GM23338 (cell line): ENCODE measurements around the gene ULK3. TPM values are rescaled to one million over a fixed set of nuclear protein-coding genes. Genes with fewer than 3 reads are reported as not detected.

Source experiments
- ATAC-seq: fragments of 200-7000 bp; cut with Tn5 transposase; 3 replicates; pipeline ENCODE4 v1.9.1; 2020
- DNase-seq: peaks from one replicate; pipeline ENCODE4 v3.0.0-alpha.2; 2015; ENCODE audit warnings: low spot score
- H2AFZ ChIP-seq: fragments of 200-600 bp; sonication (generic); 2 replicates; pipeline ENCODE4 v1.8.0; 2016; ENCODE audit warnings: antibody characterized with exemption, mild to moderate bottlenecking, moderate library complexity
- H3F3A ChIP-seq: fragments of 200-600 bp; sonication (generic); replicated peaks from 2 replicates; pipeline ENCODE4 v1.8.0; 2017; ENCODE audit warnings: antibody characterized with exemption, mixed run types, low read depth
- H3K27ac ChIP-seq: fragments of 200-600 bp; sonication (generic); 2 replicates; pipeline ENCODE4 v1.6.1; 2016; ENCODE audit warnings: low read depth
- H3K27me3 ChIP-seq: fragments of 200-600 bp; sonication (generic); 2 replicates; pipeline ENCODE4 v1.8.0; 2016; ENCODE audit warnings: mild to moderate bottlenecking, mixed run types, moderate library complexity; ENCODE audit not compliant: insufficient read depth
- H3K36me3 ChIP-seq: fragments of 200-600 bp; sonication (generic); 2 replicates; pipeline ENCODE4 v1.8.0; 2016; ENCODE audit warnings: mild to moderate bottlenecking; ENCODE audit not compliant: insufficient read depth
- H3K4me1 ChIP-seq: fragments of 200-600 bp; sonication (generic); 2 replicates; pipeline ENCODE4 v1.8.0; 2016; ENCODE audit warnings: mild to moderate bottlenecking, moderate library complexity; ENCODE audit not compliant: insufficient read depth
- H3K4me2 ChIP-seq: fragments of 200-600 bp; sonication (generic); 2 replicates; pipeline ENCODE4 v1.7.1; 2017; ENCODE audit warnings: mixed run types
- H3K4me3 ChIP-seq: fragments of 200-600 bp; sonication (generic); 2 replicates; pipeline ENCODE4 v1.6.1; 2016; ENCODE audit warnings: mixed run types
- H3K79me2 ChIP-seq: fragments of 200-600 bp; sonication (generic); replicated peaks from 2 replicates; pipeline ENCODE4 v1.8.0; 2017; ENCODE audit warnings: mild to moderate bottlenecking; ENCODE audit not compliant: insufficient read depth
- H3K9me2 ChIP-seq: fragments of 200-600 bp; sonication (generic); 2 replicates; pipeline ENCODE4 v1.8.0; 2017; ENCODE audit not compliant: insufficient read depth
- H4K20me1 ChIP-seq: fragments of 200-600 bp; sonication (generic); replicated peaks from 2 replicates; pipeline ENCODE4 v1.8.0; 2017; ENCODE audit warnings: mild to moderate bottlenecking; ENCODE audit not compliant: insufficient read depth
- H3K27ac Mint-ChIP-seq: 2 replicates; pipeline ENCODE4 v1.8.0; 2020; ENCODE audit warnings: inconsistent platforms, mild to moderate bottlenecking, moderate library complexity, mixed read lengths
- H3K27me3 Mint-ChIP-seq: 3 replicates; pipeline ENCODE4 v1.8.0; 2022; ENCODE audit warnings: low read depth, mild to moderate bottlenecking, moderate library complexity, mixed read lengths, inconsistent platforms; ENCODE audit not compliant: insufficient read depth, poor library complexity
- H3K36me3 Mint-ChIP-seq: 3 replicates; pipeline ENCODE4 v1.8.0; 2021; ENCODE audit warnings: low read depth, mild to moderate bottlenecking, inconsistent platforms, moderate library complexity, mixed read lengths
- H3K4me1 Mint-ChIP-seq: 3 replicates; pipeline ENCODE4 v1.8.0; 2020; ENCODE audit warnings: mild to moderate bottlenecking, inconsistent platforms, mixed read lengths
- H3K4me3 Mint-ChIP-seq: 3 replicates; pipeline ENCODE4 v1.8.0; 2021; ENCODE audit warnings: moderate library complexity, mild to moderate bottlenecking, inconsistent platforms, mixed read lengths
- H3K9me3 Mint-ChIP-seq: 3 replicates; pipeline ENCODE4 v1.8.0; 2020; ENCODE audit warnings: moderate library complexity, mild to moderate bottlenecking, inconsistent platforms, mixed read lengths
- CREB1 ChIP-seq: fragments of 250-450 bp; sonication (Bioruptor Pico); IDR thresholded peaks from 2 replicates; pipeline ENCODE4 v1.5.0; 2020; ENCODE audit warnings: low read depth, mild to moderate bottlenecking, moderate library complexity
- EZH2 ChIP-seq: fragments of 200-600 bp; sonication (generic); IDR thresholded peaks from one replicate; pipeline ENCODE4 v1.8.0; 2017; ENCODE audit warnings: antibody characterized with exemption, mild to moderate bottlenecking, low read depth; ENCODE audit not compliant: unreplicated experiment
- EZH2phosphoT487 ChIP-seq: fragments of 200-600 bp; sonication (generic); IDR thresholded peaks from one replicate; pipeline ENCODE4 v1.8.1; 2018; ENCODE audit warnings: antibody characterized with exemption; ENCODE audit not compliant: unreplicated experiment
- JUNB ChIP-seq: IDR thresholded peaks from one replicate; pipeline ENCODE4 v1.6.1; 2016; ENCODE audit warnings: antibody characterized with exemption; ENCODE audit not compliant: unreplicated experiment
- NANOG ChIP-seq: IDR thresholded peaks from 2 replicates; pipeline ENCODE4 v1.6.1; 2016; ENCODE audit warnings: antibody characterized with exemption, borderline replicate concordance
- POLR2AphosphoS5 ChIP-seq: IDR thresholded peaks from 2 replicates; pipeline ENCODE4 v1.6.1; 2016; ENCODE audit warnings: antibody characterized with exemption, low read depth
- STAT1 ChIP-seq: IDR thresholded peaks from one replicate; pipeline ENCODE4 v1.6.1; 2016; ENCODE audit warnings: antibody characterized with exemption; ENCODE audit not compliant: unreplicated experiment
- ZNF331 ChIP-seq: fragments of 250-450 bp; sonication (Bioruptor Pico); IDR thresholded peaks from 2 replicates; pipeline ENCODE4 v1.5.0; 2020; ENCODE audit warnings: low read depth, mild to moderate bottlenecking, moderate library complexity
- polyA plus RNA-seq: library from polyadenylated mRNA; unstranded; fragments of >200 nt; fragmentation: Nextera tagmentation; extraction: Ambion mirVana; gene quantifications from 2 replicates; pipeline ENCODE4 v1.2.1, GENCODE V29; 2016
- total RNA-seq: library from RNA; depleted of rRNA; stranded (reverse); fragments of >200 nt; shearing (Covaris generic); gene quantifications from 2 replicates; pipeline ENCODE4 v1.2.3, GENCODE V29; 2014
- TF ChIP-seq, protein P1 (sequence below), 2 experiments: fragments of 200-600 bp in 1 of 2; sonication (generic) in 1 of 2; conservative IDR thresholded peaks; 2 replicates each; pipeline versions ENCODE4 v1.5.1 to v1.6.1; 2016 to 2017; ENCODE audit warnings: antibody characterized with exemption in 2 of 2, low read depth in 2 of 2, mild to moderate bottlenecking in 2 of 2, moderate library complexity in 1 of 2
- TF ChIP-seq, protein P2 (sequence below): fragments of 250-450 bp; sonication (Bioruptor Pico); IDR thresholded peaks from 2 replicates; pipeline ENCODE4 v1.5.0; 2020; ENCODE audit warnings: mild to moderate bottlenecking, moderate library complexity
- TF ChIP-seq, protein P3 (sequence below): IDR thresholded peaks from one replicate; pipeline ENCODE4 v1.6.1; 2018; ENCODE audit warnings: antibody characterized with exemption; ENCODE audit not compliant: unreplicated experiment

The ULK3 gene
- total and polyA plus RNA-seq, 2 experiments from 2014 or later = 20.3 to 35.4 TPM

DNA sequence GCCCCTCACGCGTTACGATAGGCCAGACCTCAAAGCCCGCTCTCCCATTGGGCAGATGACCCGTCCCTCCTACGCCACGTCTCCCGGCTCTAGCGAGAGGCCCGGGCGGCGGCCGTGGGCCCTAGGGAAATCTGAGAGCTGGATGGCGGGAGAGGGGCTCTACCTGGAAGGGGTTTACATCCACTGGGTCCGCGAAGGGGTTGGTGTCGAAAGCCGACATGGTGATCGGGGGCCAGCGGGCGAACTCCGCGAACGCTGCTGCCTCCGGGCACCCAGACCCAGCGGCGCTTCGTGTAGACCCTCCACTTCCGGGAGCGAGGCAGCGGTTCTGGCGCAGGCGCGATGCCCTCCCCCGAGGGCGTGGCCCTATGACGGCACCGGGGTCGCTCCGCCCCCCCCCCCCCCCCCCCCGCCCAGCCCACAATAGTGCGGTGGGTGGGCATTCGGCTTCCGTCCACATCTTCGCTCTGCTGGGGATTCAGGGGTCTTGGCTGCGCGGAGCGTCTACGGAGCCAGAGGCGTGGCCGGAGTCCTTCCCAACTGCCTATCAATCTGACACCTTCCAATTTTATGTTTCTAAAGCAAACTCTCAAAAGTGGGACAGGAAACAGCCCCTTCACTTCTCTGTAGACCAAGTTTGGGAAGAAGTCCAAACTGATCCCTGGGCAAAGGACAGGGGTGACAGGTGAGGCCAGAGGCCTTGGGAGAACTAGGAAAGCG, 30.2 kb upstream of the ULK3 start, which contains the start of gene SCAMP2:
SCAMP2 (minus strand) TSS at position 330 of the 720 bp plus-strand sequence; CDS start at position 220, 110 bp downstream.
- H3K27ac ChIP-seq = peak within 1 kb of the TSS; percentile 87; the same call in 1 of the 2 replicates
- TF ChIP-seq EZH2 (no peak), EZH2phosphoT487 (no peak), POLR2AphosphoS5 (peak; percentile 90), STAT1 (no peak), ZNF331 (CRISPR knock-in tag) (no peak), NANOG (no peak), JUNB (no peak), CREB1 (peak; percentile 87)
- TF ChIP-seq, protein P1, sequence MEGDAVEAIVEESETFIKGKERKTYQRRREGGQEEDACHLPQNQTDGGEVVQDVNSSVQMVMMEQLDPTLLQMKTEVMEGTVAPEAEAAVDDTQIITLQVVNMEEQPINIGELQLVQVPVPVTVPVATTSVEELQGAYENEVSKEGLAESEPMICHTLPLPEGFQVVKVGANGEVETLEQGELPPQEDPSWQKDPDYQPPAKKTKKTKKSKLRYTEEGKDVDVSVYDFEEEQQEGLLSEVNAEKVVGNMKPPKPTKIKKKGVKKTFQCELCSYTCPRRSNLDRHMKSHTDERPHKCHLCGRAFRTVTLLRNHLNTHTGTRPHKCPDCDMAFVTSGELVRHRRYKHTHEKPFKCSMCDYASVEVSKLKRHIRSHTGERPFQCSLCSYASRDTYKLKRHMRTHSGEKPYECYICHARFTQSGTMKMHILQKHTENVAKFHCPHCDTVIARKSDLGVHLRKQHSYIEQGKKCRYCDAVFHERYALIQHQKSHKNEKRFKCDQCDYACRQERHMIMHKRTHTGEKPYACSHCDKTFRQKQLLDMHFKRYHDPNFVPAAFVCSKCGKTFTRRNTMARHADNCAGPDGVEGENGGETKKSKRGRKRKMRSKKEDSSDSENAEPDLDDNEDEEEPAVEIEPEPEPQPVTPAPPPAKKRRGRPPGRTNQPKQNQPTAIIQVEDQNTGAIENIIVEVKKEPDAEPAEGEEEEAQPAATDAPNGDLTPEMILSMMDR (conservative IDR thresholded peaks at IDR 0.05; ENCODE audit: low read depth in 2 of 2) = no peak
- TF ChIP-seq, protein P2, sequence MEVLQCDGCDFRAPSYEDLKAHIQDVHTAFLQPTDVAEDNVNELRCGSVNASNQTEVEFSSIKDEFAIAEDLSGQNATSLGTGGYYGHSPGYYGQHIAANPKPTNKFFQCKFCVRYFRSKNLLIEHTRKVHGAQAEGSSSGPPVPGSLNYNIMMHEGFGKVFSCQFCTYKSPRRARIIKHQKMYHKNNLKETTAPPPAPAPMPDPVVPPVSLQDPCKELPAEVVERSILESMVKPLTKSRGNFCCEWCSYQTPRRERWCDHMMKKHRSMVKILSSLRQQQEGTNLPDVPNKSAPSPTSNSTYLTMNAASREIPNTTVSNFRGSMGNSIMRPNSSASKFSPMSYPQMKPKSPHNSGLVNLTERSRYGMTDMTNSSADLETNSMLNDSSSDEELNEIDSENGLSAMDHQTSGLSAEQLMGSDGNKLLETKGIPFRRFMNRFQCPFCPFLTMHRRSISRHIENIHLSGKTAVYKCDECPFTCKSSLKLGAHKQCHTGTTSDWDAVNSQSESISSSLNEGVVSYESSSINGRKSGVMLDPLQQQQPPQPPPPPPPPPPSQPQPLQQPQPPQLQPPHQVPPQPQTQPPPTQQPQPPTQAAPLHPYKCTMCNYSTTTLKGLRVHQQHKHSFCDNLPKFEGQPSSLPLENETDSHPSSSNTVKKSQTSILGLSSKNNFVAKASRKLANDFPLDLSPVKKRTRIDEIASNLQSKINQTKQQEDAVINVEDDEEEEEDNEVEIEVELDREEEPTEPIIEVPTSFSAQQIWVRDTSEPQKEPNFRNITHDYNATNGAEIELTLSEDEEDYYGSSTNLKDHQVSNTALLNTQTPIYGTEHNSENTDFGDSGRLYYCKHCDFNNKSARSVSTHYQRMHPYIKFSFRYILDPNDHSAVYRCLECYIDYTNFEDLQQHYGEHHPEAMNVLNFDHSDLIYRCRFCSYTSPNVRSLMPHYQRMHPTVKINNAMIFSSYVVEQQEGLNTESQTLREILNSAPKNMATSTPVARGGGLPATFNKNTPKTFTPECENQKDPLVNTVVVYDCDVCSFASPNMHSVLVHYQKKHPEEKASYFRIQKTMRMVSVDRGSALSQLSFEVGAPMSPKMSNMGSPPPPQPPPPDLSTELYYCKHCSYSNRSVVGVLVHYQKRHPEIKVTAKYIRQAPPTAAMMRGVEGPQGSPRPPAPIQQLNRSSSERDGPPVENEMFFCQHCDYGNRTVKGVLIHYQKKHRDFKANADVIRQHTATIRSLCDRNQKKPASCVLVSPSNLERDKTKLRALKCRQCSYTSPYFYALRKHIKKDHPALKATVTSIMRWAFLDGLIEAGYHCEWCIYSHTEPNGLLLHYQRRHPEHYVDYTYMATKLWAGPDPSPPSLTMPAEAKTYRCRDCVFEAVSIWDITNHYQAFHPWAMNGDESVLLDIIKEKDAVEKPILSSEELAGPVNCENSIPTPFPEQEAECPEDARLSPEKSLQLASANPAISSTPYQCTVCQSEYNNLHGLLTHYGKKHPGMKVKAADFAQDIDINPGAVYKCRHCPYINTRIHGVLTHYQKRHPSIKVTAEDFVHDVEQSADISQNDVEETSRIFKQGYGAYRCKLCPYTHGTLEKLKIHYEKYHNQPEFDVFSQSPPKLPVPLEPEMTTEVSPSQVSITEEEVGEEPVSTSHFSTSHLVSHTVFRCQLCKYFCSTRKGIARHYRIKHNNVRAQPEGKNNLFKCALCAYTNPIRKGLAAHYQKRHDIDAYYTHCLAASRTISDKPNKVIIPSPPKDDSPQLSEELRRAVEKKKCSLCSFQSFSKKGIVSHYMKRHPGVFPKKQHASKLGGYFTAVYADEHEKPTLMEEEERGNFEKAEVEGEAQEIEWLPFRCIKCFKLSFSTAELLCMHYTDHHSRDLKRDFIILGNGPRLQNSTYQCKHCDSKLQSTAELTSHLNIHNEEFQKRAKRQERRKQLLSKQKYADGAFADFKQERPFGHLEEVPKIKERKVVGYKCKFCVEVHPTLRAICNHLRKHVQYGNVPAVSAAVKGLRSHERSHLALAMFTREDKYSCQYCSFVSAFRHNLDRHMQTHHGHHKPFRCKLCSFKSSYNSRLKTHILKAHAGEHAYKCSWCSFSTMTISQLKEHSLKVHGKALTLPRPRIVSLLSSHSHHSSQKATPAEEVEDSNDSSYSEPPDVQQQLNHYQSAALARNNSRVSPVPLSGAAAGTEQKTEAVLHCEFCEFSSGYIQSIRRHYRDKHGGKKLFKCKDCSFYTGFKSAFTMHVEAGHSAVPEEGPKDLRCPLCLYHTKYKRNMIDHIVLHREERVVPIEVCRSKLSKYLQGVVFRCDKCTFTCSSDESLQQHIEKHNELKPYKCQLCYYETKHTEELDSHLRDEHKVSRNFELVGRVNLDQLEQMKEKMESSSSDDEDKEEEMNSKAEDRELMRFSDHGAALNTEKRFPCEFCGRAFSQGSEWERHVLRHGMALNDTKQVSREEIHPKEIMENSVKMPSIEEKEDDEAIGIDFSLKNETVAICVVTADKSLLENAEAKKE = no peak
- TF ChIP-seq, protein P3, sequence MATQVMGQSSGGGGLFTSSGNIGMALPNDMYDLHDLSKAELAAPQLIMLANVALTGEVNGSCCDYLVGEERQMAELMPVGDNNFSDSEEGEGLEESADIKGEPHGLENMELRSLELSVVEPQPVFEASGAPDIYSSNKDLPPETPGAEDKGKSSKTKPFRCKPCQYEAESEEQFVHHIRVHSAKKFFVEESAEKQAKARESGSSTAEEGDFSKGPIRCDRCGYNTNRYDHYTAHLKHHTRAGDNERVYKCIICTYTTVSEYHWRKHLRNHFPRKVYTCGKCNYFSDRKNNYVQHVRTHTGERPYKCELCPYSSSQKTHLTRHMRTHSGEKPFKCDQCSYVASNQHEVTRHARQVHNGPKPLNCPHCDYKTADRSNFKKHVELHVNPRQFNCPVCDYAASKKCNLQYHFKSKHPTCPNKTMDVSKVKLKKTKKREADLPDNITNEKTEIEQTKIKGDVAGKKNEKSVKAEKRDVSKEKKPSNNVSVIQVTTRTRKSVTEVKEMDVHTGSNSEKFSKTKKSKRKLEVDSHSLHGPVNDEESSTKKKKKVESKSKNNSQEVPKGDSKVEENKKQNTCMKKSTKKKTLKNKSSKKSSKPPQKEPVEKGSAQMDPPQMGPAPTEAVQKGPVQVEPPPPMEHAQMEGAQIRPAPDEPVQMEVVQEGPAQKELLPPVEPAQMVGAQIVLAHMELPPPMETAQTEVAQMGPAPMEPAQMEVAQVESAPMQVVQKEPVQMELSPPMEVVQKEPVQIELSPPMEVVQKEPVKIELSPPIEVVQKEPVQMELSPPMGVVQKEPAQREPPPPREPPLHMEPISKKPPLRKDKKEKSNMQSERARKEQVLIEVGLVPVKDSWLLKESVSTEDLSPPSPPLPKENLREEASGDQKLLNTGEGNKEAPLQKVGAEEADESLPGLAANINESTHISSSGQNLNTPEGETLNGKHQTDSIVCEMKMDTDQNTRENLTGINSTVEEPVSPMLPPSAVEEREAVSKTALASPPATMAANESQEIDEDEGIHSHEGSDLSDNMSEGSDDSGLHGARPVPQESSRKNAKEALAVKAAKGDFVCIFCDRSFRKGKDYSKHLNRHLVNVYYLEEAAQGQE = no peak
- peaks cover 44% of the 10 kb centered on the region for H3K79me2 ChIP-seq
- no peaks in the 10 kb centered on the region for H3K9me2 ChIP-seq
- peak within 1 kb of the TSS; percentile 83 for H3K4me3 ChIP-seq
- peak within 1 kb of the TSS; percentile 97 for H3K27ac Mint-ChIP-seq
- DNase-seq (peak; percentile 99), ATAC-seq (peak; percentile 97)
- H3K36me3 ChIP-seq = no peaks in the 10 kb centered on the region
- H3K4me1 Mint-ChIP-seq = peaks cover 18% of the 10 kb centered on the region
- peaks cover 17% of the 10 kb centered on the region for H4K20me1 ChIP-seq
- H3K27me3 Mint-ChIP-seq = peaks cover 18% of the 10 kb centered on the region
- peaks cover 7% of the 10 kb centered on the region; the same call in 2 of the 3 replicates for H3K36me3 Mint-ChIP-seq
- H3K9me3 Mint-ChIP-seq = no peaks in the 10 kb centered on the region
- H3K27me3 ChIP-seq = no peaks in the 10 kb centered on the region
- peak within 1 kb of the TSS; percentile 96 for H3K4me2 ChIP-seq
- H3F3A ChIP-seq = 0 out of 2 replicates have a peak, but pooled peaks cover 8% of the 10 kb centered on the region
- no peaks in the 10 kb centered on the region for H3K4me1 ChIP-seq
- H3K4me3 Mint-ChIP-seq = peak within 1 kb of the TSS; percentile 86
- H2AFZ ChIP-seq = peak within 1 kb of the TSS; percentile 100
